Prostate gland (tissue), 2 donors: ENCODE measurements around the gene EID2B. TPM values are rescaled to one million over a fixed set of nuclear protein-coding genes. Genes with fewer than 3 reads are reported as not detected.

Experiments
- DNase-seq: peaks from one replicate; pipeline ENCODE4 v3.0.0-alpha.2; 2019; ENCODE audit warnings: low spot score
- H3K27ac ChIP-seq, 2 donors: fragments of 200-600 bp; sonication (generic); 2 replicates each; pipeline ENCODE4 v1.5.1; 2017 to 2019
- H3K27me3 ChIP-seq: fragments of 200-600 bp; sonication (generic); replicated peaks from 2 replicates; pipeline ENCODE4 v1.5.1; 2019; ENCODE audit not compliant: insufficient read depth
- H3K36me3 ChIP-seq, 2 donors: fragments of 200-600 bp; sonication (generic); 1 replicate in 1 of 2; 2 replicates in 1 of 2; pipeline versions ENCODE4 v1.5.1 to v1.8.1; 2017 to 2019
- H3K4me1 ChIP-seq: fragments of 200-600 bp; sonication (generic); replicated peaks from 2 replicates; pipeline ENCODE4 v1.5.1; 2019
- H3K4me3 ChIP-seq, 2 donors: fragments of 200-600 bp; sonication (generic); 2 replicates each; pipeline ENCODE4 v1.5.1; 2017 to 2019
- H3K9me3 ChIP-seq: fragments of 200-600 bp; sonication (generic); 2 replicates; pipeline ENCODE4 v1.5.1; 2017
- POLR2A ChIP-seq: fragments of 450-650 bp; IDR thresholded peaks from one replicate; pipeline ENCODE4 v1.6.1; 2016; ENCODE audit warnings: antibody characterized with exemption, mild to moderate bottlenecking
- POLR2AphosphoS5 ChIP-seq: sonication (generic); formaldehyde crosslinking; IDR thresholded peaks from one replicate; pipeline ENCODE4 v1.6.1; 2017; ENCODE audit warnings: antibody characterized with exemption
- WGBS: methylation state at CpG from one replicate; pipeline ENCODE4 v1.1.5; 2018; 5-methylcytosine and 5-hydroxymethylcytosine counted together
- intact Hi-C: fragments of 100-400 bp; cut with DNase I; formaldehyde crosslinking; loops from one replicate; pipeline ENCODE4 v1.14.2; 2022
- total RNA-seq, 2 donors: library from RNA; depleted of rRNA; stranded (reverse); fragments of >200 nt; gene quantifications; one replicate each; pipeline ENCODE4 v1.1.0, GENCODE V29; 2016
- TF ChIP-seq, protein P1 (sequence below), 4 experiments: fragments of 200-600 bp in 2 of 4; fragments of 450-650 bp in 2 of 4; sonication (generic) in 2 of 4; IDR thresholded peaks; 1 replicate in 3 of 4; 2 replicates in 1 of 4; pipeline ENCODE4 v1.5.1; 2016 to 2019; ENCODE audit warnings: antibody characterized with exemption in 4 of 4, mild to moderate bottlenecking in 2 of 4, moderate library complexity in 2 of 4

The EID2B gene
- total RNA-seq, 2 donors from 2014 or later = 2.6 to 4.5 TPM

DNA sequence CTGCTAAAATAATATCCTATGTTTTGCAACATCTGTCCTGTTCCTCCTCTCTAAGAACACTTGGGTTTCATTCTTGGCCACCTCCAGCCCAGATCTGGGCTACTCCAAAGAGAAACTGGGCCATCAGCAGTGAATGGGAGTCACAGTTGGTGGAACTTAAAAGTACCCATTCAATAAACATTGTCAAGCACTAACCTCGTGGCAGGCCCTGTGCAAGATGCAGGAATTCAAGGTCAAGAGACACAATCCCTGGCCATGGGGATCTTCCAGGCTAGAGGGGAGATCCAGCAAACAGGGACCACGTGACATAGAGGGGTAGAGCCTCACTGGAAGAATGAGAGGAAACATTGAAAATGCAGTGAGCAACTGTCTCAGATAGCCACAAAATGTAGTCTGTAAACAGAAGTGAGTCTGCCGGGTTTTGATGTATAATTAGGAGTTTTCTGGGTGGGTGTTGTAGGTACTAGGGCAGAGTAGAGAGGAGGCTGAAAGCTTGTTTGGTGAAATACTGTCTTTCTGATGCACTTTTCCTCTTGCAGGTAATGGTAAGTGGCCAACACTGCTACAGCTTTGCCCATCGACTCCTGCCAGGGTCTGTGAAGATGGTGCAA lies 22.2 kb upstream of the EID2B start:
- Histone ChIP-seq H3K27ac (no peak overlapping the region), H3K36me3 (no peaks in the 10 kb centered on the region), H3K4me3 (no peak overlapping the region), H3K27me3 (no peaks in the 10 kb centered on the region), H3K4me1 (no peaks in the 10 kb centered on the region), H3K9me3 (no peaks in the 10 kb centered on the region)
- DNase-seq = no peak
- WGBS = 71% methylated on average over 3 of the region's 4 CpGs
- intact Hi-C loops = loop anchor here (5.0 kb wide), 1 partner anchor 117 kb away; no protein-coding TSS in a partner anchor
- no peak for TF ChIP-seq POLR2A
- TF ChIP-seq, protein P1, sequence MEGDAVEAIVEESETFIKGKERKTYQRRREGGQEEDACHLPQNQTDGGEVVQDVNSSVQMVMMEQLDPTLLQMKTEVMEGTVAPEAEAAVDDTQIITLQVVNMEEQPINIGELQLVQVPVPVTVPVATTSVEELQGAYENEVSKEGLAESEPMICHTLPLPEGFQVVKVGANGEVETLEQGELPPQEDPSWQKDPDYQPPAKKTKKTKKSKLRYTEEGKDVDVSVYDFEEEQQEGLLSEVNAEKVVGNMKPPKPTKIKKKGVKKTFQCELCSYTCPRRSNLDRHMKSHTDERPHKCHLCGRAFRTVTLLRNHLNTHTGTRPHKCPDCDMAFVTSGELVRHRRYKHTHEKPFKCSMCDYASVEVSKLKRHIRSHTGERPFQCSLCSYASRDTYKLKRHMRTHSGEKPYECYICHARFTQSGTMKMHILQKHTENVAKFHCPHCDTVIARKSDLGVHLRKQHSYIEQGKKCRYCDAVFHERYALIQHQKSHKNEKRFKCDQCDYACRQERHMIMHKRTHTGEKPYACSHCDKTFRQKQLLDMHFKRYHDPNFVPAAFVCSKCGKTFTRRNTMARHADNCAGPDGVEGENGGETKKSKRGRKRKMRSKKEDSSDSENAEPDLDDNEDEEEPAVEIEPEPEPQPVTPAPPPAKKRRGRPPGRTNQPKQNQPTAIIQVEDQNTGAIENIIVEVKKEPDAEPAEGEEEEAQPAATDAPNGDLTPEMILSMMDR (IDR thresholded peaks at IDR 0.05) = no peak
- no peak for TF ChIP-seq POLR2AphosphoS5

DNA sequence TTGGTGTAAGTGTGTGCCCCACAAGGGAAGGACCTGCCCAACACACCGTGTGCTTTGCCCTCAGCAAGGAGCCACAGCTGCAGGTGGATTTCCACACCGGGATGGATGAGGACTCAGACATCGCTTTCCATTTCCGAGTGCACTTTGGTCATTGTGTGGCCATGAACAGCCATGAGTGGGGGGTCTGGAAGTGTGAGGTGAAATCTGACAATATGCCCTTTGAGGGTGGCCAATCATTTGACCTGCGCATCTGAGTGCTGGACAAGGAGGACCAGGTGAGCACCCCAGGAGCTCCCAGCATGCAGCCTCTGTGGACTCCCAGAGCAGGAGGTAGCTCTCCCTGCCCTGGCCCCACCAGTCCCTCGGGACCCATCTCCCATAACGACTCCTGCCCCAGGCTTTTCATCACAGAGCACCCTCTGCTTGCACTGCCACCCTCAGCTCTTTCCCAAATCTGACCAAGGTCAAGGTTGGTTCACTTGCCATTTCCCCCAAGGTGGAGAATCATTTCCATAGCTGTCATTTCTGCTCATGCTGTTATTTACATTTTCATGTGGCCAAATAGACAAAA lies 20.5 kb upstream of the EID2B start:
- no peaks in the 10 kb centered on the region for H3K27me3 ChIP-seq
- DNase-seq = no peak
- intact Hi-C loops = loop anchor here (5.0 kb wide), 1 partner anchor 119 kb away; no protein-coding TSS in a partner anchor
- no peak overlapping the region for H3K4me3 ChIP-seq
- H3K36me3 ChIP-seq = no peaks in the 10 kb centered on the region
- no peaks in the 10 kb centered on the region for H3K4me1 ChIP-seq
- H3K27ac ChIP-seq = no peak overlapping the region
- WGBS = 67% methylated on average over 7 of the region's 7 CpGs
- TF ChIP-seq POLR2A = no peak
- TF ChIP-seq POLR2AphosphoS5 = no peak
- TF ChIP-seq, protein P1 (IDR thresholded peaks at IDR 0.05) = no peak
- no peaks in the 10 kb centered on the region for H3K9me3 ChIP-seq

DNA sequence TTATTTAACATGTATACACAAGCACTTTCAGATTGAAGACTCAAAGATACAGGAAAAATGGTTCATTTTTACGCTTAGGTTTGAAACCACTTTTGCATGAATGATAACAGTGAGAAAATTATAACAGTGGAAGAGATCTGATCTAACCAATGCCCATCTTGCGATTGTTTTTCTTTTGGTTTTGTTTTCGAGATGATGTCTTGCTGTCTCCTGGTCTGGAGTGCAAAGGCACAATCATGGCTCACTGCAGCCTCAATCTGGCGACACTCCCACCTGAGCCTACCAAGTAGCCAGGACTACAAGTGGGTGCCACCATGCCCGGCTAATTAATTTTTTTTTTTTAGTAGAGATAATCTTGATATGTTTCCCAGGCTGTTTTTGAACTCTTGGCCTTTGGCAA lies 17.5 kb upstream of the EID2B start:
- H3K27me3 ChIP-seq = no peaks in the 10 kb centered on the region
- 89% methylated on average over 5 of the region's 5 CpGs for WGBS
- intact Hi-C loops = loop anchor here (5.0 kb wide), 1 partner anchor 122 kb away; no protein-coding TSS in a partner anchor

DNA sequence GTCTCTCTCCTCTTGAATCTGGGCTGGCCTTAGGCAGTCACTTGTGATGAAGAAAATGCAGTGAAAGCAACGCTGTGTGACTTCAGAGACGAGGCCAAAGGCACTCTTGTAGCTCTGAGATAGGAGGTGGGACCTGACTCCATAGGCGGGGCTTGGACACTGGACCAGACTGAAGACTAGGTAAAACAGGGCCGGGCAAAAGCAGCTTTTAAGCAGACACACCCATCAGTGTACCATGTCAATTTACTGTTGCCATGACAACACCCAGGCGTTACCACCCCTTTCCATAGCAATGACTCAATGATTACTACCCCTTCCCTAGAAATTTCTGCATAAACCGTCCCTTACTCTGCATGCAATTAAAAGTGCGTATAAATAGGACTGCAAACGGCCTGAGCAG lies 13.9 kb upstream of the EID2B start:
- H3K4me3 ChIP-seq = no peak overlapping the region
- intact Hi-C loops = no loop called here
- 41% methylated on average over 8 of the region's 8 CpGs for WGBS
- TF ChIP-seq, protein P1 (IDR thresholded peaks at IDR 0.05) = no peak
- TF ChIP-seq POLR2A (no peak), POLR2AphosphoS5 (no peak)
- no peak overlapping the region for H3K27ac ChIP-seq
- no peaks in the 10 kb centered on the region for H3K4me1 ChIP-seq
- no peak for DNase-seq
- H3K9me3 ChIP-seq = no peaks in the 10 kb centered on the region
- H3K36me3 ChIP-seq = no peaks in the 10 kb centered on the region
- H3K27me3 ChIP-seq = no peaks in the 10 kb centered on the region

More for the DNA sequence above, 17.5 kb upstream of the EID2B start:
- no peak for DNase-seq
- H3K9me3 ChIP-seq = no peaks in the 10 kb centered on the region
- no peak for TF ChIP-seq POLR2AphosphoS5
- no peak for TF ChIP-seq POLR2A
- TF ChIP-seq, protein P1 (IDR thresholded peaks at IDR 0.05) = no peak
- no peak overlapping the region for H3K27ac ChIP-seq
- no peaks in the 10 kb centered on the region for H3K36me3 ChIP-seq
- H3K4me1 ChIP-seq = no peaks in the 10 kb centered on the region
- no peak overlapping the region for H3K4me3 ChIP-seq

DNA sequence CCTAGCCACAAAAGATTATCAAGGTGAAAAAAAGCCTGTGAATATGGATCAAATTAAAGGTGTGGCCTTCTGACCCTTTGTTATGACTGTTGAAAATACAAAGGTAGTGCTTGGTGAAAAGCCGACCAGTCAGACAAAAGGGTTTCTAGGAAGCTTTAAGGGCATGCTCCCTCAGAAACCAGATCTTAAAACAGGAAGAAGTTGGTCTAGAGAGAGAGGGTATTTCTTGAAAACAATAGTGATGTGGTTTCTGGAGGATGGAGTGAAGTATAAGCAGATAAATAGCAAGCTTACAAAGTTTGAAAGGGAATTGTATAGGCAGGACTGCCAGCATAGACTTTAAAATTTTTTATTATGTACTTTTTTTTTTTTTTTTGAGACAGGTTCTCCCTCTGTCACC lies 12.3 kb upstream of the EID2B start:
- H3K4me1 ChIP-seq = no peaks in the 10 kb centered on the region
- no peak overlapping the region for H3K27ac ChIP-seq
- H3K36me3 ChIP-seq = no peaks in the 10 kb centered on the region
- intact Hi-C loops = no loop called here
- DNase-seq = no peak
- H3K9me3 ChIP-seq = no peaks in the 10 kb centered on the region
- 80% methylated on average over 1 of the region's 1 CpG for WGBS
- no peak overlapping the region for H3K4me3 ChIP-seq
- H3K27me3 ChIP-seq = no peaks in the 10 kb centered on the region
- no peak for TF ChIP-seq POLR2AphosphoS5
- no peak for TF ChIP-seq POLR2A
- TF ChIP-seq, protein P1 (IDR thresholded peaks at IDR 0.05) = no peak
